Ishikawa (cell line): ENCODE measurements around the gene CA14.

Source experiments
- CEBPB ChIP-seq: IDR thresholded peaks from 2 replicates; pipeline ENCODE4 v1.6.1; 2012
- CREB1 ChIP-seq: IDR thresholded peaks from 2 replicates; pipeline ENCODE4 v1.6.1; 2012; ENCODE audit warnings: low read depth
- EGR1 ChIP-seq: IDR thresholded peaks from 2 replicates; pipeline ENCODE4 v1.6.1; 2012
- EP300 ChIP-seq: IDR thresholded peaks from 2 replicates; pipeline ENCODE4 v1.6.1; 2012; ENCODE audit warnings: borderline replicate concordance
- FOXM1 ChIP-seq: IDR thresholded peaks from 2 replicates; pipeline ENCODE4 v1.6.1; 2012; ENCODE audit warnings: low read depth, borderline replicate concordance
- MAX ChIP-seq: IDR thresholded peaks from 2 replicates; pipeline ENCODE4 v1.6.1; 2012
- NFIC ChIP-seq: IDR thresholded peaks from 2 replicates; pipeline ENCODE4 v1.6.1; 2012
- RAD21 ChIP-seq: IDR thresholded peaks from 2 replicates; pipeline ENCODE4 v1.6.1; 2012; ENCODE audit warnings: low read depth
- REST ChIP-seq: IDR thresholded peaks from 2 replicates; pipeline ENCODE4 v1.6.1; 2012; ENCODE audit warnings: low read depth, mild to moderate bottlenecking
- TAF1 ChIP-seq: IDR thresholded peaks from 2 replicates; pipeline ENCODE4 v1.6.1; 2012; ENCODE audit warnings: low read depth, mild to moderate bottlenecking
- TCF12 ChIP-seq: IDR thresholded peaks from 2 replicates; pipeline ENCODE4 v1.6.1; 2012; ENCODE audit warnings: low read depth
- TEAD4 ChIP-seq: IDR thresholded peaks from 2 replicates; pipeline ENCODE4 v1.6.1; 2012
- YY1 ChIP-seq: IDR thresholded peaks from 2 replicates; pipeline ENCODE4 v1.6.1; 2012; ENCODE audit warnings: low read depth
- ZBTB7A ChIP-seq: IDR thresholded peaks from 2 replicates; pipeline ENCODE4 v1.6.1; 2012; ENCODE audit warnings: low read depth
- TF ChIP-seq, protein P1 (sequence below): IDR thresholded peaks from 2 replicates; pipeline ENCODE4 v1.6.1; 2012

The CA14 gene

GRCh38 chr1:150237746-150238145 is 19.8 kb upstream of the CA14 start:
- TF ChIP-seq RAD21, result no peak
- TF ChIP-seq EGR1, result no peak
- TF ChIP-seq NFIC, result no peak
- no peak for TF ChIP-seq TEAD4
- TF ChIP-seq ZBTB7A, result no peak
- no peak for TF ChIP-seq MAX
- TF ChIP-seq TAF1, result no peak
- no peak for TF ChIP-seq FOXM1
- TF ChIP-seq, protein P1, sequence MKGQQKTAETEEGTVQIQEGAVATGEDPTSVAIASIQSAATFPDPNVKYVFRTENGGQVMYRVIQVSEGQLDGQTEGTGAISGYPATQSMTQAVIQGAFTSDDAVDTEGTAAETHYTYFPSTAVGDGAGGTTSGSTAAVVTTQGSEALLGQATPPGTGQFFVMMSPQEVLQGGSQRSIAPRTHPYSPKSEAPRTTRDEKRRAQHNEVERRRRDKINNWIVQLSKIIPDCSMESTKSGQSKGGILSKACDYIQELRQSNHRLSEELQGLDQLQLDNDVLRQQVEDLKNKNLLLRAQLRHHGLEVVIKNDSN, result no peak
- TF ChIP-seq TCF12, result no peak
- TF ChIP-seq CREB1, result no peak

GRCh38 chr1:150243003-150243402 is 14.6 kb upstream of the CA14 start:
- TF ChIP-seq TEAD4, result no peak
- TF ChIP-seq MAX, result no peak
- TF ChIP-seq REST, result no peak
- TF ChIP-seq EGR1, result no peak
- no peak for TF ChIP-seq TAF1
- no peak for TF ChIP-seq RAD21
- TF ChIP-seq YY1, result no peak
- no peak for TF ChIP-seq FOXM1
- no peak for TF ChIP-seq TCF12
- TF ChIP-seq EP300, result no peak
- TF ChIP-seq, protein P1, result no peak
- TF ChIP-seq CREB1, result no peak

- TF ChIP-seq RAD21 (no peak), EP300 (no peak), CEBPB (no peak), MAX (no peak), CREB1 (no peak), ZBTB7A (no peak), YY1 (no peak), TAF1 (no peak), TCF12 (no peak), FOXM1 (no peak), REST (no peak), NFIC (no peak), EGR1 (no peak), TEAD4 (no peak)
- TF ChIP-seq, protein P1, result no peak
These were observed 7.6 kb upstream of the CA14 start for GRCh38 chr1:150249936-150250335.

- TF ChIP-seq EGR1 (no peak), CREB1 (no peak), TEAD4 (no peak), CEBPB (no peak), YY1 (no peak), REST (no peak), EP300 (no peak), NFIC (no peak), ZBTB7A (no peak)
These were observed 1.4 kb upstream of the CA14 start for GRCh38 chr1:150256198-150256553.
